Uterus (tissue), 4 donors: Measurements from ENCODE around the gene FYN. TPM values are rescaled to one million over a fixed set of nuclear protein-coding genes. Genes with fewer than 3 reads are reported as not detected.
"Not testable (repeated sequence)": the region's sequence is repeated elsewhere in the genome, so short reads cannot be mapped to it uniquely, and the experiment has no call there.

Experiments used
- DNase-seq, 2 donors: peaks; one replicate each; pipeline ENCODE4 v3.0.0-alpha.2; 2019 to 2020
- H3K27ac ChIP-seq, 2 donors: fragments of 200-600 bp; sonication (generic); 1 replicate in 1 of 2; 2 replicates in 1 of 2; pipeline ENCODE4 v1.5.1; 2016 to 2018
- H3K27me3 ChIP-seq, 2 donors: fragments of 200-600 bp; sonication (generic); one replicate each; pipeline ENCODE4 v1.5.1; 2018 to 2019; ENCODE audit warnings: control low read depth in 1 of 2
- H3K36me3 ChIP-seq, 2 donors: fragments of 200-600 bp; sonication (generic); one replicate each; pipeline ENCODE4 v1.5.1; 2019; ENCODE audit warnings: control low read depth in 1 of 2
- H3K4me1 ChIP-seq, 2 donors: fragments of 200-600 bp; sonication (generic); one replicate each; pipeline ENCODE4 v1.5.1; 2018 to 2019; ENCODE audit warnings: control low read depth in 1 of 2
- H3K4me3 ChIP-seq, 2 donors: fragments of 200-600 bp; sonication (generic); 1 replicate in 1 of 2; 2 replicates in 1 of 2; pipeline ENCODE4 v1.5.1; 2018 to 2019; ENCODE audit warnings: mild to moderate bottlenecking in 1 of 2
- H3K9me3 ChIP-seq, 2 donors: fragments of 200-600 bp; sonication (generic); one replicate each; pipeline ENCODE4 v1.5.1; 2019; ENCODE audit warnings: control low read depth in 1 of 2
- POLR2A ChIP-seq, 2 donors: fragments of 450-650 bp; IDR thresholded peaks; one replicate each; pipeline ENCODE4 v1.6.1; 2016; ENCODE audit warnings: antibody characterized with exemption in 2 of 2, mild to moderate bottlenecking in 1 of 2, moderate library complexity in 1 of 2
- intact Hi-C: fragments of 100-400 bp; cut with DNase I; formaldehyde crosslinking; loops from one replicate; pipeline ENCODE4 v1.15.1; 2023; ENCODE audit warnings: low total_unique reads
- total RNA-seq, 4 donors: library from RNA; depleted of rRNA in 3 of 4; stranded (reverse); fragments of >200 nt in 3 of 4; gene quantifications; one replicate each; pipeline versions ENCODE4 v1.1.0 to v1.2.4, GENCODE V29; 2014 to 2023
- TF ChIP-seq, protein P1 (sequence below), 4 experiments: fragments of 200-600 bp in 2 of 4; fragments of 450-650 bp in 2 of 4; sonication (generic) in 2 of 4; IDR thresholded peaks; one replicate each; pipeline ENCODE4 v1.5.1; 2016 to 2019; ENCODE audit warnings: antibody characterized with exemption in 4 of 4, mild to moderate bottlenecking in 2 of 4, moderate library complexity in 1 of 4
- donor health status: DM: yes; HTN: yes; CAD: no.

FYN gene
- total RNA-seq, 4 donors from 2014 or later: 50.7 to 208 (median 135) TPM

DNA sequence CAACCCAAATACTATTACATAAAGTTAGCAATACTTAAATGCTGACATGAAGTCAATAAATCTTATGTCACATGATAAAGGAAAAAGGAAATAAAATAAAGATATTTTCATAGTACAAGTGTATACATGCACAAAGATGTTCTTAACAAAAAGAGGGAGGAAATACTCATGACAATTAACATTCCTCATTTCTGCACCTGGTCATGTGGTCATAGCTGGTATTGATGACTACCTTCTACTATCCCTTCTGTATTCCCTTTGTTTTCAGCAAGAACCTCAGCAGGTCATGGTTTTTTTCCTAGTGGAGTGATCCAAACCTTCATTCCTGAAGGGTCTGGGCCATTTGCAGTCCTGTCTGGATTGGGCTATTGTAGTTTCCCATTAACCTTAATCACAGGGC lies 43.5 kb upstream of the FYN start:
- no peaks in the 10 kb centered on the region for H3K9me3 ChIP-seq
- H3K36me3 ChIP-seq: no peaks in the 10 kb centered on the region
- no peak for DNase-seq
- no peak overlapping the region for H3K27ac ChIP-seq
- H3K27me3 ChIP-seq: no peaks in the 10 kb centered on the region
- no peak overlapping the region for H3K4me3 ChIP-seq
- intact Hi-C loops: no loop called here
- no peaks in the 10 kb centered on the region for H3K4me1 ChIP-seq
- TF ChIP-seq, protein P1, sequence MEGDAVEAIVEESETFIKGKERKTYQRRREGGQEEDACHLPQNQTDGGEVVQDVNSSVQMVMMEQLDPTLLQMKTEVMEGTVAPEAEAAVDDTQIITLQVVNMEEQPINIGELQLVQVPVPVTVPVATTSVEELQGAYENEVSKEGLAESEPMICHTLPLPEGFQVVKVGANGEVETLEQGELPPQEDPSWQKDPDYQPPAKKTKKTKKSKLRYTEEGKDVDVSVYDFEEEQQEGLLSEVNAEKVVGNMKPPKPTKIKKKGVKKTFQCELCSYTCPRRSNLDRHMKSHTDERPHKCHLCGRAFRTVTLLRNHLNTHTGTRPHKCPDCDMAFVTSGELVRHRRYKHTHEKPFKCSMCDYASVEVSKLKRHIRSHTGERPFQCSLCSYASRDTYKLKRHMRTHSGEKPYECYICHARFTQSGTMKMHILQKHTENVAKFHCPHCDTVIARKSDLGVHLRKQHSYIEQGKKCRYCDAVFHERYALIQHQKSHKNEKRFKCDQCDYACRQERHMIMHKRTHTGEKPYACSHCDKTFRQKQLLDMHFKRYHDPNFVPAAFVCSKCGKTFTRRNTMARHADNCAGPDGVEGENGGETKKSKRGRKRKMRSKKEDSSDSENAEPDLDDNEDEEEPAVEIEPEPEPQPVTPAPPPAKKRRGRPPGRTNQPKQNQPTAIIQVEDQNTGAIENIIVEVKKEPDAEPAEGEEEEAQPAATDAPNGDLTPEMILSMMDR (IDR thresholded peaks at IDR 0.05): no peak
- no peak for TF ChIP-seq POLR2A (IDR thresholded peaks at IDR 0.05)

DNA sequence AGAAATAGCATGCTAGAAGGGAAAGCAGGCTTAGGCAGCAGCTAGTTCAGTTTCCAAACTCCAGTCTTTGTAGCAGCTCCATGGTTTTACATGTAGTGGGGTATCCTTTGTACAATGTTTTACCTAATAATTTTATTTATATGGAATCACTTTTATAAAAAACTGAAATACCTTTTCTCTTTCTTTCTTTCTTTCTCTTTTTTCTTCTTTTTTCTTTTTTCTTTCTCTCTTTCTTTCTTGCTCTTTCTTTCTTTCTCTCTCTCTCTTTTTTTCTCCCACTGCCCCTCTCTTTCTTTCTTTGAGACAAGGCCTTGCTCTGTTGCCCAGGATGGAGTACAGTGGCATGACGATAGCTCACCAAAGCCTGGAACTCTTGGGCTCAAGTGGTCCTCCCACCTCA lies 41.4 kb upstream of the FYN start:
- H3K4me3 ChIP-seq: no peak overlapping the region
- H3K27me3 ChIP-seq: no peaks in the 10 kb centered on the region
- no peak for TF ChIP-seq POLR2A (IDR thresholded peaks at IDR 0.05)
- no peaks in the 10 kb centered on the region for H3K9me3 ChIP-seq
- no peaks in the 10 kb centered on the region for H3K4me1 ChIP-seq
- no peaks in the 10 kb centered on the region for H3K36me3 ChIP-seq
- DNase-seq: no peak
- no peak overlapping the region for H3K27ac ChIP-seq
- intact Hi-C loops: no loop called here

DNA sequence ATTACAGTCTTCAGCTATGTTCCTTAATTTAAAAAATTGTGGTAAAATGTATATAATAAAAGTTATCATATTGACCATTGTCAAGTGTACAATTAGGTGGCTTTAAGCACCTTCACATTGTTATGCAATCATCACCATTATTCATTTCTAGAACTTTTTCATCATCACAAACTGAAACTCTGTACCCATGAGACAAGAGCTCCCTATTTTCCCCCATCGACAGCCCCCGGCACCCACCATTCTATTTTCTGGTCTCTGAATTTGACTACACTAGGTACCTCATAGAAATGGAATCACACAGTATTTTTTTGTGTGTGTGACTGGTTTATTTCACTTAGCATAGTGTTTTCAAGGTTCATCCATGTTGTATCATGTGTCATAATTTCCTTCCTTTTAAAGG lies 39.7 kb upstream of the FYN start:
- H3K36me3 ChIP-seq: no peaks in the 10 kb centered on the region
- TF ChIP-seq POLR2A (IDR thresholded peaks at IDR 0.05): no peak
- TF ChIP-seq, protein P1 (IDR thresholded peaks at IDR 0.05): no peak
- no peaks in the 10 kb centered on the region for H3K4me1 ChIP-seq
- H3K9me3 ChIP-seq: no peaks in the 10 kb centered on the region
- H3K27ac ChIP-seq: no peak overlapping the region
- intact Hi-C loops: no loop called here
- no peak for DNase-seq
- no peak overlapping the region for H3K4me3 ChIP-seq
- H3K27me3 ChIP-seq: no peaks in the 10 kb centered on the region

DNA sequence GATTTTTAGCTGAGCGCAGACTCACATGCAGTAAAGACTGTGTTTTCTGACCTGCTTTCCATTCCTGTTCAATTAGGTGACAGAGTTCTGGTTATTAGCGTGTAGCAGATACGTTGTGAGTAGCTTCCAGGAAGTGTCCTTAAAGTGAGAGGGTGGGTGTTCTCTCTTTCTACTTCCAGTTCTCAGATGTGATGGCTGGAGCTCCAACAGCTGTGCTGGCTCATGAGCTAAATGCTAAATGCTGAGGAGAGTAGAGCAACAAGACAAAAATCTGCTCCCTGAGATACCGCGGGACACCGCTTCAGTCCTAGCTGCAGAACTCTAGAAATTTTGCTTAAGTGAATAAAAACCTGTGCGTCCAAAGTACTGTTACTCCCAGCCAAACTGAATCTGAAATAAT lies 38.2 kb upstream of the FYN start:
- H3K36me3 ChIP-seq: no peaks in the 10 kb centered on the region
- TF ChIP-seq, protein P1 (IDR thresholded peaks at IDR 0.05): no peak
- no peak for TF ChIP-seq POLR2A (IDR thresholded peaks at IDR 0.05)
- DNase-seq: no peak

DNA sequence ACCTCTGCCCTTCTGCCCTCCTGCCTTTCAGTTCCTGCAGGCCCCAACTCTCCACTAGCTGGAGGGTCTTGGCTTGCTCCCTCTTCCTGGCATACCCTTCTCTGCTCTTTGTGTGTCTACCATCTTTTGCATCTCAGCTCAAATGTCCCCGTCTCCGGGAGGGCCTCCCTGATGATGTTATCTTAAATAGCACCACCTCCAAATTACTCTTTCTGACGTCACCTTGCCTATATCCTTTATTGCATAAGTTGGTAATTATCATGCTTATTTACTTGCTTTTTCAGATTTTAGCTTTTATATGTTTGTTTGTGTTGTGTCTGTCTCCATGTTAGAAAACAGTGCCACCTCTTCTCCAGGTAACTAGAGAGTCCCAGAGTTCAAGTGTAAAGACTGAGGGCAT lies 36.0 kb upstream of the FYN start:
- H3K27ac ChIP-seq: no peak overlapping the region

More for the DNA sequence above, 38.2 kb upstream of the FYN start:
- Histone ChIP-seq H3K27ac (no peak overlapping the region), H3K4me1 (no peaks in the 10 kb centered on the region), H3K27me3 (no peaks in the 10 kb centered on the region), H3K9me3 (no peaks in the 10 kb centered on the region), H3K4me3 (no peak overlapping the region)
- intact Hi-C loops: no loop called here

DNA sequence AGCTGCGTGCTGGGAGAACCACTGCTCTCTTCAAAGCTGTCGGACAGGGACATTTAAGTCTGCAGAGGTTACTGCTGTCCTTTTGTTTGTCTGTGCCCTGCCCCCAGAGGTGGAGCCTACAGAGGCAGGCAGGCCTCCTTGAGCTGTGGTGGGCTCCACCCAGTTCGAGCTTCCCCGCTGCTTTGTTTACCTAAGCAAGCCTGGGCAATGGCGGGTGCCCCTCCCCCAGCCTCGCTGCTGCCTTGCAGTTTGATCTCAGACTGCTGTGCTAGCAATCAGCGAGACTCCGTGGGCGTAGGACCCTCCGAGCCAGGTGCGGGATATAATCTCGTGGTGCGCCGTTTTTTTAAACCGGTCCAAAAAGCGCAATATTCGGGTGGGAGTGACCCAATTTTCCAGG lies 35.1 kb upstream of the FYN start:
- H3K4me3 ChIP-seq, H3K4me1 ChIP-seq, H3K9me3 ChIP-seq, DNase-seq, H3K27ac ChIP-seq, H3K36me3 ChIP-seq, intact Hi-C loops, H3K27me3 ChIP-seq: not testable (repeated sequence)

More for the DNA sequence above, 36.0 kb upstream of the FYN start:
- no peaks in the 10 kb centered on the region for H3K4me1 ChIP-seq
- intact Hi-C loops: no loop called here
- H3K36me3 ChIP-seq: no peaks in the 10 kb centered on the region
- no peak for DNase-seq
- no peak overlapping the region for H3K4me3 ChIP-seq
- TF ChIP-seq, protein P1 (IDR thresholded peaks at IDR 0.05): no peak
- TF ChIP-seq POLR2A (IDR thresholded peaks at IDR 0.05): no peak
- no peaks in the 10 kb centered on the region for H3K27me3 ChIP-seq
- H3K9me3 ChIP-seq: no peaks in the 10 kb centered on the region
